ENCODE results near the gene ASS1.

Gene ASS1

GRCh38 chr9:130479587-130479986 lies 34.8 kb downstream of the ASS1 start:
- H3K9me3 ChIP-seq (ENCODE audit: control insufficient read depth, insufficient read depth, low read length): no peaks in the 10 kb centered on the region
- no peaks in the 10 kb centered on the region for H3K27me3 ChIP-seq (ENCODE audit: control insufficient read depth, low read length)
- no peaks in the 10 kb centered on the region for H4K20me1 ChIP-seq (ENCODE audit: control insufficient read depth, insufficient read depth, low read depth, low read length)
- H3K36me3 ChIP-seq (ENCODE audit: control insufficient read depth, low read length): no peaks in the 10 kb centered on the region
- TF ChIP-seq EZH2phosphoT487 (IDR thresholded peaks at IDR 0.05; ENCODE audit: borderline replicate concordance, low read length) (no peak), CTCF (IDR thresholded peaks at IDR 0.05; ENCODE audit: low read depth, low read length, poor library complexity, severe bottlenecking) (no peak)
- no peaks in the 10 kb centered on the region for H3K79me2 ChIP-seq (ENCODE audit: control insufficient read depth, low read length)
- no peak overlapping the region for H3K27ac ChIP-seq (ENCODE audit: low read depth, low read length)
- H3K9me2 ChIP-seq (replicated peaks; ENCODE audit: control insufficient read depth, low read length): no peaks in the 10 kb centered on the region
- no peak overlapping the region for H3K4me2 ChIP-seq (ENCODE audit: low read length)
- no peak overlapping the region for H3K4me3 ChIP-seq (ENCODE audit: low read length)
- no peaks in the 10 kb centered on the region for H3F3A ChIP-seq (ENCODE audit: control insufficient read depth, insufficient read depth)
- no peaks in the 10 kb centered on the region for H3K4me1 ChIP-seq (ENCODE audit: control insufficient read depth, low read length)

- Histone ChIP-seq H3K4me1 (ENCODE audit: control insufficient read depth, low read length) (no peaks in the 10 kb centered on the region), H3K27me3 (ENCODE audit: control insufficient read depth, low read length) (no peaks in the 10 kb centered on the region), H3F3A (ENCODE audit: control insufficient read depth, insufficient read depth) (no peaks in the 10 kb centered on the region), H3K79me2 (ENCODE audit: control insufficient read depth, low read length) (no peaks in the 10 kb centered on the region), H3K9me3 (ENCODE audit: control insufficient read depth, insufficient read depth, low read length) (no peaks in the 10 kb centered on the region), H4K20me1 (ENCODE audit: control insufficient read depth, insufficient read depth, low read depth, low read length) (no peaks in the 10 kb centered on the region), H3K4me3 (ENCODE audit: low read length) (no peak overlapping the region), H3K4me2 (ENCODE audit: low read length) (no peak overlapping the region), H3K9me2 (replicated peaks; ENCODE audit: control insufficient read depth, low read length) (no peaks in the 10 kb centered on the region), H3K36me3 (ENCODE audit: control insufficient read depth, low read length) (no peaks in the 10 kb centered on the region), H3K27ac (ENCODE audit: low read depth, low read length) (no peak overlapping the region)
- no peak for TF ChIP-seq CTCF (IDR thresholded peaks at IDR 0.05; ENCODE audit: low read depth, low read length, poor library complexity, severe bottlenecking)
- TF ChIP-seq EZH2phosphoT487 (IDR thresholded peaks at IDR 0.05; ENCODE audit: borderline replicate concordance, low read length): no peak
Measured at GRCh38 chr9:130480673-130481072, 35.9 kb downstream of the ASS1 start.

- H4K20me1 ChIP-seq (ENCODE audit: control insufficient read depth, insufficient read depth, low read depth, low read length): no peaks in the 10 kb centered on the region
- no peak overlapping the region for H3K4me3 ChIP-seq (ENCODE audit: low read length)
- H3K27me3 ChIP-seq (ENCODE audit: control insufficient read depth, low read length): no peaks in the 10 kb centered on the region
- no peaks in the 10 kb centered on the region for H3K9me2 ChIP-seq (replicated peaks; ENCODE audit: control insufficient read depth, low read length)
- H3K79me2 ChIP-seq (ENCODE audit: control insufficient read depth, low read length): no peaks in the 10 kb centered on the region
- no peaks in the 10 kb centered on the region for H3K36me3 ChIP-seq (ENCODE audit: control insufficient read depth, low read length)
- no peaks in the 10 kb centered on the region for H3K4me1 ChIP-seq (ENCODE audit: control insufficient read depth, low read length)
- H3K4me2 ChIP-seq (ENCODE audit: low read length): no peak overlapping the region
- H3K9me3 ChIP-seq (ENCODE audit: control insufficient read depth, insufficient read depth, low read length): no peaks in the 10 kb centered on the region
- no peak for TF ChIP-seq CTCF (IDR thresholded peaks at IDR 0.05; ENCODE audit: low read depth, low read length, poor library complexity, severe bottlenecking)
- no peak for TF ChIP-seq EZH2phosphoT487 (IDR thresholded peaks at IDR 0.05; ENCODE audit: borderline replicate concordance, low read length)
- H3K27ac ChIP-seq (ENCODE audit: low read depth, low read length): no peak overlapping the region
- H3F3A ChIP-seq (ENCODE audit: control insufficient read depth, insufficient read depth): no peaks in the 10 kb centered on the region
Measured at GRCh38 chr9:130482463-130482862, 37.7 kb downstream of the ASS1 start.
